Iris pigment epithelial cell (primary cell): ENCODE measurements around the gene FAM98B.
A peak's percentile ranks its signal among the peaks of the same experiment; 100 is the strongest.
"Not testable (repeated sequence)": the region's sequence is repeated elsewhere in the genome, so short reads cannot be mapped to it uniquely, and the experiment has no call there.

Source experiments
- DNase-seq: peaks from one replicate; pipeline ENCODE4 v3.0.0-alpha.2; 2011; ENCODE audit warnings: low read depth

The FAM98B gene

DNA sequence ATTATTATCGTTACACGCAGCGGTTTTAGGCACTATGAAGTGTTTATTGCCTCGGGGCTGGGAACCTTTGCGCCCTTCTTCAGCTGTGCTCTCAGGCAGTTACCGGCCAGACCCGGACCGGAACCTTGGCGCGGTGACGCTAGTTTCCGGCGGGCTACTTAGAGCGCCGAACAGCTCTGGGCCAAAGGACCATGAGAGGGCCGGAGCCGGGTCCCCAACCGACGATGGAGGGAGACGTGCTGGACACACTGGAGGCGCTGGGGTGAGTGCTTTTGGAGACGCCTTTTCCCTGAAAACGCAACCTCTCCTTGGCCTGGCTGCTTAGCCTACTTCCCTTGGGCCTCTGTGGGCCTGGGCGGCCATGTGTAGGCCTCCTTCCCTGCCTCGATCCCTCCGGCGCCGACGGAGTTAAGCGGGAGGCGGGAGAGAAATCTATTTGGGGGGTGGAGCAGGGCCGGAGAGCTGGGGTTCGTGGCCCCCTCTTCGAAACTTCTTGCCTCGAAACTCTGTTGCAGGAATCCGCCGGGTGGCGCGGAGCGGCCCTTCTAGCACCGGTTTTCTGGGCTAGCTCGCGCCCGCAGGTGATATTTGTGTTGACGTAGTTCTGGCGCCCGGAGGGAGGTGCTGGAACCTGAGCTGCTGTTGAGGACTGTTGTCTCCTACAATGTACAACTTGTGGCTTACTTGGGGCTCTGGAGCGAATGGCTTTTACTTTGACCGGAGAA, at the start of gene FAM98B:
Gene FAM98B (plus strand): TSS at position 157 of the 725 bp plus-strand sequence. CDS start 35 bp downstream, at position 192.
- DNase-seq: peak; percentile 89

DNA sequence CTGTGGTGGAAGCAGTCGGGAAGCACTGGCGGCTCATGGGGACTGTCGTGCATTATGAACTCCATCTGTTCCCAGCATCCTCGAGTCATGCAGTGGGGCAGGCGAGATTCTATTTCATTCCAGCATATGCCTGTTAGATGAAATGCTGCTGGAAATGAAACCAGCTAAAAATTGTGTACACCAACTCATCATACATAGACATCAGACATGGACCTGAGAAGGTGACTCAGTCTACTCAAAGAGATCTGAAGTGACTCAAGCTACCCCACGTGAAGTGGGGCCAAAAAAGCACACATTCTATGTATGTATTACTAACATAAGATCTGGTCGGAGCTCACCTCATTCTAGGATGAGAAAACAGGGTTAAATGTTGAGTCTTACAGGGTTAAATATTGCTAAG, 47.5 kb upstream of the FAM98B start:
- peak; percentile 41 for DNase-seq

GRCh38 chr15:38408576-38408975, 45.4 kb upstream of the FAM98B start:
- no peak for DNase-seq

DNA sequence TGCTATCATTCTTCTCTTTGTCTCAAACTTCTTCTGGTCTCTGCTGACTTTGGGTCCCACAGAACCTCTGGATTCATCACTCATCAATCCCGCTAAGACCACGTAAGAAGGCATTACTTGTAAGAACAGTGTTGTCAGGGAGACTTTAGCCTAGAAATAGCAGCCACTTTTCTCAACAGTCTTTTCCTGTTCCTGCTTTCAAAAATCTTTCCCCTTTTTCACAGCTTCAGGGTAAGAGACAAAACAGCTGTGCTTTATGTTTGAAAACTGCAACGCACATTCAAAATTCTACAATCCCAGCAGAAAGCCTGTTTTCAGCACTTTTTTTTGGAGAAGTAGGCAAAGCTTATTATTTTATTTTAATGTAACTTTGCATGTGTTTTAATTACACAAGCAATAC, 42.0 kb upstream of the FAM98B start:
- no peak for DNase-seq

DNA sequence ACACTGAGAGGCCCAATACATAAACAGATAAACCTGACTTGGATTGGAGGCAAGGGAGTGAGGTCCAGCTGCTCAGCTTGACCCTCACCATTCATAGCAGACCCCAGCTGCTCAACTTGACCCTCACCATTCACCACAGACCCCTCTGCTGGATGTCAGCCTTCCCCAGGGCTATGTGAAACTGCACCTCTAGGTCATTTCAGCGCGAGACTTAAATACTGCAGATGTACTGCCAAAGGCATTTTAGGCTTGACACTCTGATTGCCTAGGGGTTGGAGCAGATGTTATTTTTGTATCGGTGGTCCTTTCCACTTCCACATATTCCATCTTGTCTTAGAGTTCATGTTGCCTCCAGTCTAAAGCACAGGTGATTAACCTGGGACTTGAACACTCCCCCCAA, 41.5 kb upstream of the FAM98B start:
- DNase-seq: no peak

GRCh38 chr15:38414357-38414756, 39.6 kb upstream of the FAM98B start:
- DNase-seq: peak; percentile 76

GRCh38 chr15:38421069-38421690, 32.7 kb upstream of the FAM98B start:
- DNase-seq: no peak

- DNase-seq: no peak
Measured at GRCh38 chr15:38424101-38424552, 29.8 kb upstream of the FAM98B start.

DNA sequence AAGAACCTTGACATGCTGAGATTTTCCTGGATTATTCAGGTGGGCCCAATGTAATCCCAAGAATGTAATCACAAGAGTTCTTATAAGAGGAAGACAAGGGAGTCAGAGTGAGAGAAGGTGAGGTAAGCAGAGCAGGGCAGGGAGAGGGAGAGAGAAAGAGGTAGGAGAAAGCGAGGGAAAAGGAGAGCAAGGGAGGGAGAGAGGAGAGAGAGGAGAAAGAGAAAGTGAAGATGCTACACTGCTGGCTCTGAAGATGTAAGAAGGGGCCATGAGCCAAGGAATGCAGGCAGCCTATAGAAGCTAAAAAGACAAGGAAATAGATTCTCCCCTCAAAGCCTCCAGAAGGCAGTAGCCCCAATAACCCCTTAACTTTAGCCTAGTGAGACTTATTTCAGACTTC, 28.7 kb upstream of the FAM98B start:
- no peak for DNase-seq

- no peak for DNase-seq
Measured at GRCh38 chr15:38427380-38427779, 26.5 kb upstream of the FAM98B start.

DNA sequence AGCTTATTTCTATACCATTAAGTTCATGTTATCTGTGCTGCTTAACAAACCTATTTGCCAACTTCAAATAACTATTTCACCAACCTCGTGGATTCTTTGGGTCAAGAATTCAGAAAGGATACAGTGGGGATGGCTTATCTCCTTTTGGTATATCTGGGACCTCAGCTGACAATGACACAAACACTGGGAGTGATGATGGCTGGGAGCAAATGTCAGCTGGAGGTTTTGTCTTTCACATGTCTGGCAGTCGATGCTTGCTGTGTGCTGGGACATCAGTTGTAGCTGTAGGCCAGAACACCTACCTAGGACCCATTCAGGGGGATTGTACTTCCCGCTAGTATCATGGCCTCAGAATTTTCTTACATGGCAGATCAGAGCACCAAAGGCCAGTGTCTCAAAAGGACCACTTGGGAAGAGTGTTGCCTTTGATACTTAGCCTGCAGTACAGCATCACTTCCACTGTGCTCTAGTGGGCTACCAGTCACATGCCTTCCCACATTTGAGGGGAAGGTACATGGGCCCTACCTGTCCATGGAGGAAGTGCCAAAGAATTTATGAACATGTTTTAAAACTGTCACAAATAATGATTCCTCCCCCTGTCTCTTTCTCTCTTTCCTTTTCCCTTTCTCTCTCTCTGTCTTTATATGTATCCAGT, 23.7 kb upstream of the FAM98B start:
- no peak for DNase-seq

GRCh38 chr15:38436993-38437392, 16.9 kb upstream of the FAM98B start:
- DNase-seq: no peak

GRCh38 chr15:38437603-38438002, 16.3 kb upstream of the FAM98B start:
- not testable (repeated sequence) for DNase-seq

GRCh38 chr15:38438031-38438986, 15.6 kb upstream of the FAM98B start:
- peak; percentile 50 for DNase-seq

GRCh38 chr15:38440353-38441129, 13.4 kb upstream of the FAM98B start:
- DNase-seq: peak; percentile 61

GRCh38 chr15:38441130-38441519, 12.8 kb upstream of the FAM98B start:
- no peak for DNase-seq

DNA sequence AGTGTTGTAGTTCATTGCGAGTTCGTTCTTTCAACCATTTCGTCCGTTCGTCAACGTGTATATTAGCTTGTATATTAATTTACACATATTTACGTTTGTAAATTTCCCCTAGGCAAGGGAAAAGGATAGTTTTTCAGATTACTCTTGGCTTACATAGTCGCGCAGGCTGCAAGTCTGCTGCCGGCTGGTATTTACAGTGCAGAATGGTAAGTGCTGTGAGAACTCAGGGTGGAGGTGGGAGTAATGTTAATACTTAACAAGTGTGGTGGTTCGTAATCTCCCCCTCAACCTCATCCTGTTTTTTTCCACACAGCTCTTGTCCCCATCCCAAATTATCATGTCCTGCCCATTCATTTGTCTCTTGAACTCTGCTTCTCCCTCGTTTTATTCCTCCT, 766 bp downstream of the FAM98B start:
- DNase-seq: no peak

GRCh38 chr15:38455092-38455491, 1.2 kb downstream of the FAM98B start:
- peak; percentile 26 for DNase-seq

DNA sequence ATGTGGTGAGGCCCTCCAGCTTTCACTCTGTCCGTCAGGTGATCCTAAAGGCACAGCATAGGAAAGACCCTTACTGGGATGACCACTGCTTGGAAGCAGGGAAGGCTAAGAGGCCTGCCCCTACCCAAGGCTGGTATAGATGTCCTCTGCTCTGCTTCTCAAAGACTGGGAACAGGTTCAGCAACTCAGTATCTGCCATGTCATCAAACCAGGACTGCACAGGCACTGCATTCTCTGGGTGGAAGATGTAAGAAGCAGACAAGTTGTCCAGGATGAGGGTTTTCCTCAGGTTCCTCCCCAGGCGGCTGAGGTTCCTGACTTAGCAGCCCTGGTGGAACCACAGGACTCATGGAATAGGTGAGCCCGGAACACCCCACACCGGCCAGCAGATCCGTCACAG, 4.7 kb downstream of the FAM98B start:
- DNase-seq: no peak

DNA sequence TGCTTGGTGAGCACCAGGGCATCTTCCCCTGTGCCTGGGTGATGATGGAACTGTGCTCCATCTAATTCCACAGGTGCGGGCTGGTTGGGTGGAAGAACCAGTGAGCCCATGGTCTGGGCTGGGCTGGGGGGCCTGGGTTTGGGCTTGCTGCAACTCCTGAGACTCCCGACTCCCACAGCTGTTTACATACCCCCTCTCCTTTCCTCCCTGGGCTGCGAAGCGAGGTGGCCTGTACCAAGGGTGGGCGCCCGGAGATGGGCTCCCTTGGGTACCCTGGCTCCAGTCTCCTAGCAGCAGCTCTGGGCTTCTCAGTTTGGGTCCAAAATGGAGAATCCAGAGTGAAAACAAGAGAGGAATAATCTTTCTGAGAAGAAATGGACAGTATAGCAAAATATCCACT, 5.6 kb downstream of the FAM98B start:
- DNase-seq: no peak

GRCh38 chr15:38460543-38460942, 6.6 kb downstream of the FAM98B start:
- DNase-seq: no peak
